GM19351 (cell line): ENCODE results near the gene HMCN1.
"Not testable (repeated sequence)": the region's sequence is repeated elsewhere in the genome, so short reads cannot be mapped to it uniquely, and the experiment has no call there.

Experiments
- ATAC-seq: cut with Tn5 transposase; IDR thresholded peaks from one replicate; pipeline ENCODE4 v1.9.1; 2021; ENCODE audit warnings: mild to moderate bottlenecking, moderate library complexity; ENCODE audit not compliant: unreplicated experiment

HMCN1 gene

DNA sequence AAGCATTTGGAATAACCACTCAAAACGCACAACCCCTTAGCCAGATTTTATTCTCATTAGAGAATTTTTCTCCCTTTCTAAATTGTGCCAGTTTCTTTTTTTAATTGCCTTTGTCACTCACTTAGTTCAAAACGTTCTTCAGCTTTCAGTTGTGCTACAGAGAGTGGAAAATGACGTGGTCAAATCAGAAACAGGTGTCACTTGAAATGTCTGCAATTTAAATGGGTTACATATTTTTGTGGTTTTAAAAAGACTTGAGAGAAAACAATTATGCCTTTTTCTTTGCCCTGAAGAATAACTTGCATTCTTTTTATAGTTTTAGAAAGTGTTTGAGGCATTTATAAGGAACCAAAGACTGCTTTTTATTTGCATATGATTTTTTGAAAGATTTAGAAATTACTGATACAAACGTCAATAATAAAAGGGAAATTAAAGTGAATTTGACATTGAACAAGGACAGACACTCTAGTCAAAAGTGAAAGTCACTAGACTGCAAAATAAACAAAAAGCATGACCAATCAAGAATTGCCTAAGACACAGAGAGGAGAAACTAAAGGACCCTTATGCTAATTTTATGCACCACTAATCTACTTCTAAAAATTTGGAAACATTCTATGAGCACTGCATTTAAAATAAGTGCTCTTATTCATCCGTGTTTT, 449.9 kb downstream of the HMCN1 start:
- peak; percentile 56 for ATAC-seq

GRCh38 chr1:186186251-186186650, 452.1 kb downstream of the HMCN1 start:
- not testable (repeated sequence) for ATAC-seq

GRCh38 chr1:186187601-186188000, 453.4 kb downstream of the HMCN1 start:
- peak; percentile 51 for ATAC-seq

GRCh38 chr1:186188004-186188539, 453.9 kb downstream of the HMCN1 start:
- ATAC-seq, result no peak

DNA sequence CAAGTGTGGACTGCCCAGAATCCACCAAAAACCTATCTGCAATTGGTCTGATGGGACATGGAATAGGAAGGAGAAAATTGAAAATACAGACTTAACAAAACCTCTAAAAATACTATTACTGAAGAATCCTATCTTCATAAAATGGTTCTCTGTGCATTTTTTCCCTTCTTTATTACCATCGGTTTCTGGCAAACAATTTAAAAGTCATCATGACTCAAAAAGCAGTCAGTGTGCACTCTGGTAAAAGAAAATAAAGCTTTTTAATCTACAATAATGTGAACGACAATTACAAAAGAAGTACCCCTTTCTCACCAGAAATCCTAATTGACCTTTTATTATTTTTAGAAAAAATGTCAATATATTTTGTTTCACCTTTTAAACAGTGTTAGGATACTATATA, 454.5 kb downstream of the HMCN1 start:
- ATAC-seq, result no peak

DNA sequence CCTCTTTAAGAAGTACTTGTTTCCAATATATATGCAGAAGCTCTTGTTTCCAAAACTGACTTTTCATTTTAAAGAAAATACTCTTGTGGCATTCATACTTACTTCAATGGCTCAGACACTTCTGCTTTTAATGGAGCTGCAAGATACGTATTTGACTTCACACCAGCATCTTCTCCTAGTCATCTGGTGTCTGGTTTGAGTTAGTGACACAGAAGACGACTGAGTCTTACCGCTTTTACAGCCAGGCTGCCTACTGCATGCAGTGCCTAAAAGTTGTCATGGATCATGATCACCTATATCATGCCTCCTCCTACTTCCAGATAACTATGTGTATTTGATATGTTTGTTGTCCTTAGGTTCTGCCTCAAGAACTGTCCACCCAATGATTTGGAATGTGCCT, 455.0 kb downstream of the HMCN1 start:
- no peak for ATAC-seq

DNA sequence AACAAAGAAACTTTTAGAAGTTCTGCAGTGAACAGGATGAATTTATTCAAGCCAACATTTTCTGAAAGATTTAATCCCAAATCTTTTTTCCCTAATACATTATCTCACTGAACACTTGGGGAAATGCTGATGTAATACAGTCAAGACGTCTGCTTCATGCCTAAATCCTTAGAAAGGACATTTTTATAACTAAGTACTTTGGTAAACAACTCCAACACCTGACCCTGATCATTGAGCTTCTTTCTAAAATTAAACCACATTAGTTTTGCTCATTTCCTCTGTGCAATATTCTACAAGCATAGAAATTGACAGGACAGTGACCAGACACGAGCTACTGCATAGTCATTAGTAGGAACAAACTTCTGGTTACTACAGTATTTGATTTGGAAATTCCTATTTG, 457.3 kb downstream of the HMCN1 start:
- ATAC-seq, result no peak

- no peak for ATAC-seq
Measured at GRCh38 chr1:186193224-186193623, 459.0 kb downstream of the HMCN1 start.

GRCh38 chr1:186194107-186194756, 460.0 kb downstream of the HMCN1 start:
- ATAC-seq, result peak; percentile 96

DNA sequence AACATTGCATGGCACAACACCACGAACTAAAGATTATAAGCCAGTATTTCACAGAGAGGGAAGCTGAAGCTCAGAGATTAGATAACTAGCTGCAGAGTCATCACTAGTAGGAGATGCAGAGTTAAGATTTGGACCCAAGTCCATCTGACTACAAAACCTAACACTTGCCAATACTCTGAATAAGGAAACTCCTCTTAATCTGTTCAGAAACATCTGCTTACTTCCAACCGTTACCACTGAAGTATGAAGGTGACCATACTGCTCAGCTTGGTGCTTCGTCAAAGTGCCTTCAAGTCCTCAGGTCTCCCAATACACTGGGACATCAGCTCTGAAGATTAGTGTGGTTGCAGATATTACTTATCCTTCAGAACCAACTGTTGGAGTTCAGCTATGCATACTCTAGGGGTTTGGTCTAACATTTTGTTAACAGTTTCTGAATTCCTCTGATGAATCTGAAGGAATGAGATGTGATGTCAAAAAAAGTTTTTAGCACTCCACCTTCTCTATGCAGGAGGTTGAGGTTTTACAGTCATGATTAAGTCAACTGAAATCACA, 461.3 kb downstream of the HMCN1 start:
- ATAC-seq, result no peak

GRCh38 chr1:186202271-186202764, 468.1 kb downstream of the HMCN1 start:
- no peak for ATAC-seq

DNA sequence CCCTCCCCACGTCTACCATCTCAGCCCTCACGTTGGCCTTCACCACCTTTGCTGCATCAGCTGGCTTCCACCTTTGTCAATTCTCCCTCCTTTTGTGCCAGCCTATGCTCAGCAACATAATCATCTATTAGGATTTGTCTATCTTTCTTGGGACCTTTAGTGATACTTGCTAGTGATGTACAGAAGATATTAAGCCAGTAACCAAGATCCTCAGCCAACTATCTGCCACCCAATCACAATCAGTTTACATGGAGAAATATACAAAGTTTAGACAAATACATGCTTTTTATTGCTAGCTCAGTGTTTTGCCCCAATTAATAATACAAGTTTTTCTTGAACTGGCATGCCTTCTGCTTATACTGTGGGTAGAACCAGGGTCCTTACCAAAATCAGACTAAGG, 468.6 kb downstream of the HMCN1 start:
- ATAC-seq, result no peak

GRCh38 chr1:186206048-186206570, 471.9 kb downstream of the HMCN1 start:
- ATAC-seq, result no peak

- no peak for ATAC-seq
Measured at GRCh38 chr1:186207391-186208085, 473.3 kb downstream of the HMCN1 start.

GRCh38 chr1:186208405-186209129, 474.4 kb downstream of the HMCN1 start:
- ATAC-seq, result no peak

DNA sequence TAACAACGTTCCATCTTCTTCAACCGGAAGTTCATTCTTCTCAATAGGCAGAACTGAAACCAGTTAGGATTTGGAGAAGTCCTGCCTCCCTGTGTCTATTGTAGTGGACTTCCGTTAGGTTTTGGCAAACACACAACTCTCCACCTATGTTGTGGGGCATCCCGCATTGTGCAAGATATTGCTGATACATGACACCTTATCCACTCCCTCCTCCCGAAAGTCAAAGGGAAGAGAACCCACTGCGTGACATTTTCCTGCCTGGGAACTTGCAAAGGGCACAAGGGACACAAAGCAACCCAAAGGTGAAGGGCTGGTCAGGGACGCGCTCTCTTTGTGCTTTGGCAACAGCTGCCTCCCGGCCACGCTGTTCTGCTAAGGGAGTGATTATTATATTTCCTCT, 476.1 kb downstream of the HMCN1 start:
- ATAC-seq, result no peak

DNA sequence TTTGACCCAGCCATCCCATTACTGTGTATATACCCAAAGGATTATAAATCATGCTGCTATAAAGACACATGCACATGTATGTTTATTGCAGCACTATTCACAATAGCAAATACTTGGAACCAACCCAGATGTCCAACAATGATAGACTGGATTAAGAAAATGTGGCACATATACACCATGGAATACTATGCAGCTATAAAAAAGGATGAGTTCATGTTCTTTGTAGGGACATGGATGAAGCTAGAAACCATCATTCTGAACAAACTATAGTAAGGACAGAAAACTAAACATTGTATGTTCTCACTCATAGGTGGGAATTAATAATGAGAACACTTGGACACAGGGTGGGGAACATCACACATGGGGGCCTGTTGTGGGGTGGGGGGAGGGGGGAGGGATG, 477.4 kb downstream of the HMCN1 start:
- not testable (repeated sequence) for ATAC-seq

DNA sequence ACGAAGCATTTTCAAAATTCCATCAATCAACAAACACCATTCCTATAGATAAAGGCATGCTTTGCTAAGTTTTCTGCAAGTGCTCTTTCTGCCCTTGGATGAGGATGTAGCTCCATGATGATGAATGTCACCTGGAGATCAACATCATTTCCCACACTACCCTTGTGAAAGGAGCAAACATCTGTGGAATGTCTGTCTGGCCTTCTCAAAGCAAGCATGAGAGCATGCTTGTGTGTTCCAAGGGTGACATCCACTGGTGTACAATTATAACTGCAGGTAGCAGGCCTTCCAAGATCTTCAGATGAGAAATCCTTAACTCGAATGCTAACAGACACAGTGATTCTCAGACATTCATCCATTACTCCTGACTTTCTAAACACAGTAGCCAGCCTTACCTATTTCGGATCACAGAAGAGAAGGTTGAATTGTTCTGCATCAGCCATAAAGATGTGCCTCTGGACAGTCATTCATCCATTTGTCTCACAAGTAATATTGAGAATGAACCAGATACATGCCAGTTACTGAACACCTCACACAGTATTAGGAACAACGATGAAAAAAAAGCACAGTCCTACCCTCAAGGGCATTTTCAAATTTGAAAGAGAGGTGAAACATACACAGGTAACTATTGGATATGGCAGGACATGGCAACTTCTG, 478.5 kb downstream of the HMCN1 start:
- peak; percentile 97 for ATAC-seq

DNA sequence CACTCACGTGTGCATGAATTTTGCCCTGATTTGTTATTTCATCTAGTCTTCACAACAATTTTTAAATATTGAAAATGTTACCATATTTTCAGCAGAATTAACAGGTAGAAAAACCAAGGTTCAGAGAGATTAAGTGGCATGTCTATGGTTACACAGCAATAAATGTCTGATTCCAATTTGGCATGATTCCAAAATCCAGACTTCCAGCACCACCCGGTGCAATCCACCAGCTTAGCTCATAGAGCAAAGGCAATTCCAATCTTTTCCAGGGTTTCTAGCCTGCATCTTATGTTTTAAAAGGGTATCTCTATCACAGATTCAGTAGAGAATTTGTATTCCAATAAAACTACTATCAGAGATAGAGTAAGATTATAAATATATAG, 479.0 kb downstream of the HMCN1 start:
- ATAC-seq, result no peak

GRCh38 chr1:186214791-186215190, 480.6 kb downstream of the HMCN1 start:
- no peak for ATAC-seq
